HG03060 (cell line): ENCODE measurements around the gene DCST2.
A peak's percentile ranks its signal among the peaks of the same experiment; 100 is the strongest.
"Not testable (repeated sequence)": the region's sequence is repeated elsewhere in the genome, so short reads cannot be mapped to it uniquely, and the experiment has no call there.

Experiments used
- ATAC-seq: cut with Tn5 transposase; IDR thresholded peaks from one replicate; pipeline ENCODE4 v1.9.1; 2021; ENCODE audit warnings: low read depth, moderate number of reproducible peaks; ENCODE audit not compliant: unreplicated experiment

The DCST2 gene

GRCh38 chr1:154983776-154984466, 49.7 kb downstream of the DCST2 start:
- ATAC-seq: no peak

GRCh38 chr1:154982897-154983648, 50.5 kb downstream of the DCST2 start, which contains the start of gene FLAD1:
TSS of gene FLAD1 (plus strand) at chr1:154983344. CDS start at chr1:154983695, 351 bp downstream.
- ATAC-seq: peak; percentile 85

GRCh38 chr1:154982341-154982740, 51.2 kb downstream of the DCST2 start:
- no peak for ATAC-seq

GRCh38 chr1:154978360-154978759, 55.2 kb downstream of the DCST2 start:
- no peak for ATAC-seq

DNA sequence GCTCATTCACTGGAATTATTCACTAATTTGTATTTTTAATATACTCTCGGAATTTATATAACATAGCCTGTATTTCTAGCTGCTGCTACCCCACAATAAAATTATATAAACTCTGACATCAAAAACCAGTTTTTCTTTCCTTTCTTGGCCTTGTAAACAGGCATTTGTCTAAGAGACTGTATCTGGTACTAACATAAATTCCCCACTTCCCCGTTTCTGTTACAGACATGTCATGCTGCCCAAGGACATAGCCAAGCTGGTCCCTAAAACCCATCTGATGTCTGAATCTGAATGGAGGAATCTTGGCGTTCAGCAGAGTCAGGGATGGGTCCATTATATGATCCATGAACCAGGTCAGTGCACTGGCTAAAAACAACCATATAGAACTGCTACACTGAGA, 55.8 kb downstream of the DCST2 start:
- not testable (repeated sequence) for ATAC-seq

- ATAC-seq: no peak
Measured at GRCh38 chr1:154975409-154976059, 58.0 kb downstream of the DCST2 start.

DNA sequence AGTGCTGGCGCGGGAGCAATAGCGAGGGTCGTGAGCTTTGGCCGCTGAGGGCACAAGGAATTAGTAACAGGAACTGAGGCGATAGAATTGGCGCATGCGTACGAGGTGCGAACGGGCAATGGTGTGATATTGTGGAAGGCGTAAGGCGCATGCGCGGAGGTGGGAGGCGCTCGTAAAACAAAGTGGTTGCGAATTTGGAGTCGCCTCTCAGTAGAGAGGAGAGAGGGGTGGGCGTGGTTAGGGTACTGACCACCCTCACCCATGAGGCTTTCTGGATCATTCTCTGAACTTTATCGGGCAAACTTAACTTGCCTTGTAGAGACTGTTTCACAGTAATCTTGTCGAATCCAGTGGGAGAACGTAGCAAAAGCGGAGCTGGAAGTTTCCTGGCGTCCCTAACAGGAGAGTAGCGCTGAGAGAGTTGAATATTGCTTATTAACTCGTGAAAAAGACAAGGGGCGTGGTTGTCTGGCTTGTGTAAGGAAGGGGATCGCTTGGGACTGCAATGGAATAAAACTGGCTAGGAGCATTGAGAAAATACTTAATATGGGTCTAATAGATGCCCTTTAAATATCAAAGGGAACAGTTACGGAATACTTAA, 58.7 kb downstream of the DCST2 start:
- ATAC-seq: peak; percentile 38

DNA sequence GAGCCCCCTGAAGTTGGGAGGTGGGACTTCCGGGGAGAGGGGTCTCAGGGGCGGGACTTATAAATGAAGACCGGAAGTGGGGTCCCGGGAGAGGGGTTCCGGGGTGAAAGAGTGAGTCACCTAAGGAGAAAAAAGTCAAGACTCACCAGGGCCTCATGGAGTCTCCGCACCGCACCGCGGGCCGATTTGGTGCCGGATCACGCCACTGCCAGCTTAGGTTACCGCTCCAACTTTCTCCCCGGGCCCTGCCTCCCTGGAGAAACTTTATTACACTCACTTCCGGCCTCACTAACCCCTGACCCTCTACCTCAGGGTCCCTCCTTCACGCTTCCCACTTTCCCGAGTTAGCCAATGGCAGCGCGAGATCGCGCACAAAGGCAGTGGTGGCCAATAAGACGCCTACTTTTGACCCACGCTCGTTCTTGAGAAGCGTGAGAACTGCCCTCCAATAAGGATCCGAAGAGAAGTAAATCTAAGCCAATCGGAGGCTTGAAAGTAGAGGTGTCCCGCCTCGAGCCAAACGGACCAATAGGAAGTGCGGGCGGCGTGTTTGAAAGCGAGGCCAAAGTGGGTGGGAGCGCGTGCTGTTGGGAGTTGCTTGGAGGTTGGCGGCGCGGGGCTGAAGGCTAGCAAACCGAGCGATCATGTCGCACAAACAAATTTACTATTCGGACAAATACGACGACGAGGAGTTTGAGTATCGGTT, 59.3 kb downstream of the DCST2 start, which contains the start of gene CKS1B:
CKS1B (plus strand) TSS at position 580 of the 706 bp plus-strand sequence; CDS start at position 645, 65 bp downstream.
- peak; percentile 76 for ATAC-seq

DNA sequence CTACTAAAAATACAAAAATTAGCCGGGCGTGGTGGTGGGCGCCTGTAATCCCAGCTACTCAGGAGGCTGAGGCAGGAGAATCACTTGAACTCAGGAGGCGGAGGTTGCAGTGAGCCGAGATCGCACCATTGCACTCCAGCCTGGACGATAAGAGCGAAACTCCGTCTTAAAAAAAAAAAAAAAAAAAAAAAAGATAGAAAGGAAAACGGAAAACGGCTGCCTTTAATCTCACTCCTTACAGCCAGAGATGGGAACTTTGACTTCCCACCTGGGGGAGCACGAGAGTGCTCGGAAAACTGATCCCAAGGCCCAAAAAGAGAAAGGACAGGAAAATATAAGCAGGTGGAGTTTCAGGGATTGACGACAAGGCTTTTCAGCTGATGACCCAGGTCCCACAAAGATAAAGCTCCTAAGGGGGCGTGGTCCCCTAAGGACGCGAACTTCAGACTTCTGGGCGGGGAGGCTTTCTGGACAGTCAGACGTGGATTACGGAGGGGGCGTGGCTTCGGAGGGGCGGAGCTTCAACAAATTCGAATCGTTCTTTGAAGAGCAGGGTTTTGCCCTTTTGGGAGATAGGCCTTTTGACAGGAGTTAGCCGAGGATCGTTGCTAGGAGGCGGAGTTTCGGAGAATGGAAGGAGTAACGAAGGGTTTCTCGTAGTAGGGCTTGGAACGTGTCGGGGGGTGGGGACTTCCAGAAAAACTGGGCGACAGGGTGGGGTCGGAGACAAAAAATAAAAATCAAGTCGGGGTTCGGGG, 60.1 kb downstream of the DCST2 start:
- no peak for ATAC-seq

GRCh38 chr1:154972517-154973343, 60.9 kb downstream of the DCST2 start:
- ATAC-seq: no peak

DNA sequence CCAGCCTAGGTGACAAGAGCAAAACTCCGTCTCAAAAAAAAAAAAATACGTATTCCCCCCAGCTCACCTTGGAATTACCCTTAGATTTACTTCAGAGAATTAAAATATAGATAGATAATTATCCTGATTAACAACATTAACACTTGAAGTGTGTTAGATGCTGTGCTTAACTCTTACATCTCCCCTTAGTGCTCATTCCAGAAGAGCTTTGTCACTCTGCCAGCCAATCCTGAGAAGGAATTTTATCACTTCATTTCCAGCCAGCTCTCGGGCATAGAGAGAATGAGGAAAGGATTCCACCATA, 61.4 kb downstream of the DCST2 start:
- no peak for ATAC-seq

DNA sequence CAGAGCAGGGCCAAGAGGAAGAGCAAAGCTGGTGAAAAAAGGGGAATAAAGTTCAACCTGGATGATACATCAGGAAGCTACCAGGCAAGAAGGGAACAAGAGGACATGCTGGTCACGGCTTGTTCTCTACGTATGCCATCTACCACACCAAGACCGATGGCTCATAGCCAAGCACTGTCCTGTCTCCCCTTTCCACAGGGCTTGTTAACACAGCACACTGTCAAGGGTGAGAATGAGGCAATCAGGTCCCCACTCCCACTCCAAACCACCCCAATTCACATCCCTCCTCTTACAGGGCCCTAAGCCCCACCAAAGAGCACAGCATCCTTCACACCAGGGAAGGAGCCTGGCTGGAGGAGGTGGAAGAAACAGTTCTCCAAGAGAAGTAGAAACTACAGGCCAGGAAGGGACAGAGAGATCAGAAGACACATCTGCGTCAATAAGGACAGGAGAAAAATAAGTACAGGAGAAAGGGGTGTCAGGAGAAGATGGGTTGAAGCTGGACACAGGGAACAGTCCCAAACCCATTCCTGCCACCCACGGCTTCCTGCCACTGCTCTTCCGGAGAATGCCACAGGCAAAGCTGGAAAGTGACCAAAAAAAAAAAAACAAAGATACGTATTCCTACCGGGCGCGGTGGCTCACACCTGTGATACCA, 62.1 kb downstream of the DCST2 start:
- no peak for ATAC-seq

DNA sequence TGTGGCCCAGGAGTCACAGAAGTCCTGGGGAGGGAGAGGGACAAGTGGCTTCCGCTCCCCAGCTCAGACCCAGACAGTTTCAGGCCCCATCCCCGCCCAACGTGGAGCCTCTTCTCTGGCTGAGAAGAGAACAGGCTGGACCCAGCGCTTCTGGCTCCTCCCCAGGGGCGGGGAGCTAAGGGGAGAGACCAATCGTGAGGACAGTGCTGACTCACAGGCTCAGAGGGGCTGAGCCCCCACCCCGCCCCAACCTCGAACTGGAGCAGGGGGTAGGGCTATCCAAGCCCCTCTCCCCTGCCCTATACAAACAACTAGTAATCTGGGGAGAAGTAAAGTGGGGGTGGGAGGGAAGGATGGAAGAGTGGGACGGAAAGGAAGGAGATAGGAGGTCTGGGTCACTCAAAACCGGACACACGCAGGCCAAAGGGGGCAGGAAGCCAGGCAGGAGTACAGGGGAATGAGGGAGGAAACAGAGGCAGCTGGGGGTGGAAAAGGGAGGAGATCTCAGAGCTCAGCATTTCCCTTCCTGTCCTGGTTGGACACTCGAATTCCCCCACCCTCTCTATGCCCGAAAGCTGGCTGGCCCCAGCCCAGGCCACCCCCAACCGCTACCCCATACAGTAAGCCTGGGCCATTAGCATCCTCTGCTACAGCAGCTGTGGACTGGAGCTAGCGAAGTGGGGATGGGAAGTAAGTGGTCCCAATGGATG, 62.8 kb downstream of the DCST2 start, which contains the start of gene SHC1:
SHC1 (minus strand) TSS at position 117 of the 710 bp plus-strand sequence. CDS start 221 bp downstream, outside the sequence.
- ATAC-seq: no peak

DNA sequence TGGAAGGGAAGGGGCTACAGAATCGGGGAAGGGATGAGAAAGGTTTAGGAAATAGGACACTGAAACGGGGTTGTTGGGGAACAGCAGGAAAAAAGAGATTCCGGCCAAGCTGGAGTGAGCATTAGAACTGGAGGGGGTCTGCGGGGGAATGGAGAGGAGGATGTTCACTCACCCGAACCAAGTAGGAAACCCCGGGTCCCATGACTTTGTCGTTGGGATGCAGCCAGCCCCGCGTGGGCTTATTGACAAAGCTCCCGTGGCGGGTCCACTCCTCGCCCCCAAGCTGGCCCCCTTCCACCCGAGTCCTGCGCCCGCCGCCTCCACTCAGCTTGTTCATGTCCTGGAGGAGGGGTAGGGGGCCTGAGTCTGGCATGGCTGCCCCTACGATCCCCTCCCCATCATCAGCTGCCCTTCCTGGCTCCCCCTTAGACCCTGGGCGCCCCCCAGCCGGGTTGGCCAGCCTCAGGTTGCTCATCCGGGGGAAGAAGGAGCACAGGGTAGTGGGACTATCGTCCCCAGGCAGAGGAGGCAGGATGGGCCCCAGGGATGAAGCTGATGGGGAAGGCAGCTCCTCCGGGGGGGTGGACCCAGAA, 63.6 kb downstream of the DCST2 start:
- no peak for ATAC-seq

DNA sequence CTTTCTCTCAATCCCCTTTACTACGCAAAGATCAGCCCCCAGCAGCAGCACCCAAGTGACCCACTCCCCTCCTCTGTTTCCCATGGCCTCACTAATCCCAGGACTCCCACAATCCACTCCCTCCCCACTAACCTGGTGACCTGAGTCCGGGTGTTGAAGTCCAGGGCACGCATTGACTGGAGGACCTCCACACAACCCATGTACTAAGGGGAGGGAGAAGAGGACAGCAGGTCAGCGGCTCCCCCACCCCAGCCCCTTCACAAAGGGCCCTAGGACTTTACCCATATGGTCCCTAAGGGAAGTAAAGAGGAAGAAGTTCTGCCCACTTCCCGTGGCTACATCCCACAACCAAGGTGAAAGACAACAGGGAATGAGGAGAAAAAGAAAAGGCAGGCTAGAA, 64.3 kb downstream of the DCST2 start:
- ATAC-seq: no peak

GRCh38 chr1:154968731-154969130, 64.8 kb downstream of the DCST2 start:
- no peak for ATAC-seq
